Measurements from ENCODE around the gene FAR2. TPM values are rescaled to one million over a fixed set of nuclear protein-coding genes. Genes with fewer than 3 reads are reported as not detected.
"Not testable (repeated sequence)": the region's sequence is repeated elsewhere in the genome, so short reads cannot be mapped to it uniquely, and the experiment has no call there.

Gene FAR2
- total RNA-seq, 2 experiments from 2014 or later = 0.53 to 1.6 TPM

- Histone ChIP-seq H3K27me3 (ENCODE audit: control insufficient read depth in 1 of 2, insufficient read depth in 2 of 2, low read length in 2 of 2) (no peaks in the 10 kb centered on the region), H3K9me3 (ENCODE audit: control insufficient read depth in 1 of 2, insufficient read depth in 1 of 2, low read length in 2 of 2) (no peaks in the 10 kb centered on the region), H3K36me3 (ENCODE audit: insufficient read depth, low read length) (no peaks in the 10 kb centered on the region), H3K4me1 (ENCODE audit: insufficient read depth, low read length) (no peaks in the 10 kb centered on the region), H3K27ac (ENCODE audit: low read depth in 1 of 2, low read length in 2 of 2) (no peak overlapping the region), H3K4me3 (ENCODE audit: low read length) (no peak overlapping the region)
- no peak for DNase-seq
- Mint-ChIP-seq H3K4me3 (no peak overlapping the region), H3K27me3 (no peaks in the 10 kb centered on the region), H3K9me3 (no peaks in the 10 kb centered on the region), H3K36me3 (ENCODE audit: low read depth) (no peaks in the 10 kb centered on the region), H3K4me1 (ENCODE audit: low read depth) (no peaks in the 10 kb centered on the region), H3K27ac (no peak overlapping the region)
- intact Hi-C loops (cut with DNase I, micrococcal nuclease) = no loop called here
- TF ChIP-seq CTCF (IDR thresholded peaks at IDR 0.05) = no peak
- CTCF ChIA-PET = no interaction called here
- no peak for ATAC-seq (ENCODE audit: poor library complexity)
- POLR2A ChIA-PET = no interaction called here
Observed at GRCh38 chr12:29133181-29133580, 15.9 kb upstream of the FAR2 start.

GRCh38 chr12:29133680-29134079 is 15.4 kb upstream of the FAR2 start:
- ChIA-PET POLR2A (no interaction called here), CTCF (no interaction called here)
- Histone ChIP-seq H3K4me3 (ENCODE audit: low read length) (no peak overlapping the region), H3K27me3 (ENCODE audit: control insufficient read depth in 1 of 2, insufficient read depth in 2 of 2, low read length in 2 of 2) (no peaks in the 10 kb centered on the region), H3K36me3 (ENCODE audit: insufficient read depth, low read length) (no peaks in the 10 kb centered on the region), H3K4me1 (ENCODE audit: insufficient read depth, low read length) (no peaks in the 10 kb centered on the region), H3K9me3 (ENCODE audit: control insufficient read depth in 1 of 2, insufficient read depth in 1 of 2, low read length in 2 of 2) (no peaks in the 10 kb centered on the region), H3K27ac (ENCODE audit: low read depth in 1 of 2, low read length in 2 of 2) (no peak overlapping the region)
- Mint-ChIP-seq H3K27ac (no peak overlapping the region), H3K9me3 (no peaks in the 10 kb centered on the region), H3K4me1 (ENCODE audit: low read depth) (no peaks in the 10 kb centered on the region), H3K27me3 (no peaks in the 10 kb centered on the region), H3K36me3 (ENCODE audit: low read depth) (no peaks in the 10 kb centered on the region), H3K4me3 (no peak overlapping the region)
- no peak for TF ChIP-seq CTCF (IDR thresholded peaks at IDR 0.05)
- DNase-seq = no peak
- ATAC-seq (ENCODE audit: poor library complexity) = no peak
- intact Hi-C loops (cut with DNase I, micrococcal nuclease) = no loop called here

- H3K4me1 Mint-ChIP-seq (ENCODE audit: low read depth); DNase-seq; CTCF ChIA-PET; ATAC-seq (ENCODE audit: poor library complexity); H3K9me3 ChIP-seq (ENCODE audit: control insufficient read depth in 1 of 2, insufficient read depth in 1 of 2, low read length in 2 of 2); H3K36me3 ChIP-seq (ENCODE audit: insufficient read depth, low read length); H3K4me1 ChIP-seq (ENCODE audit: insufficient read depth, low read length); H3K4me3 Mint-ChIP-seq; H3K4me3 ChIP-seq (ENCODE audit: low read length); POLR2A ChIA-PET; H3K36me3 Mint-ChIP-seq (ENCODE audit: low read depth); H3K27ac ChIP-seq (ENCODE audit: low read depth in 1 of 2, low read length in 2 of 2); H3K27me3 ChIP-seq (ENCODE audit: control insufficient read depth in 1 of 2, insufficient read depth in 2 of 2, low read length in 2 of 2); intact Hi-C loops (cut with DNase I, micrococcal nuclease); H3K27me3 Mint-ChIP-seq; H3K27ac Mint-ChIP-seq; H3K9me3 Mint-ChIP-seq: not testable (repeated sequence)
Observed at GRCh38 chr12:29138256-29138655, 10.8 kb upstream of the FAR2 start.

GRCh38 chr12:29138855-29139254 is 10.2 kb upstream of the FAR2 start:
- not testable (repeated sequence) for ATAC-seq (ENCODE audit: poor library complexity)

More at GRCh38 chr12:29138855-29139254, 10.2 kb upstream of the FAR2 start:
- H3K4me3 ChIP-seq (ENCODE audit: low read length); H3K9me3 Mint-ChIP-seq; H3K36me3 ChIP-seq (ENCODE audit: insufficient read depth, low read length); H3K4me1 Mint-ChIP-seq (ENCODE audit: low read depth); H3K9me3 ChIP-seq (ENCODE audit: control insufficient read depth in 1 of 2, insufficient read depth in 1 of 2, low read length in 2 of 2); DNase-seq; intact Hi-C loops (cut with DNase I, micrococcal nuclease); H3K27ac Mint-ChIP-seq; CTCF ChIA-PET; H3K36me3 Mint-ChIP-seq (ENCODE audit: low read depth); H3K4me1 ChIP-seq (ENCODE audit: insufficient read depth, low read length); POLR2A ChIA-PET; H3K27me3 Mint-ChIP-seq; H3K4me3 Mint-ChIP-seq; H3K27me3 ChIP-seq (ENCODE audit: control insufficient read depth in 1 of 2, insufficient read depth in 2 of 2, low read length in 2 of 2); H3K27ac ChIP-seq (ENCODE audit: low read depth in 1 of 2, low read length in 2 of 2): not testable (repeated sequence)

Measured in CD4-positive, alpha-beta T cell (primary cell).